Nephron progenitor cell (in vitro differentiated cells): ENCODE results near the gene MAGEB1.

Experiments used
- DNase-seq: peaks from one replicate; pipeline ENCODE4 v3.0.0; 2021
- H3K27ac Mint-ChIP-seq: 2 replicates; pipeline ENCODE4 v1.8.0; 2021; ENCODE audit warnings: mild to moderate bottlenecking, moderate library complexity, mixed read lengths
- H3K27me3 Mint-ChIP-seq: 2 replicates; pipeline ENCODE4 v1.8.0; 2021; ENCODE audit warnings: mild to moderate bottlenecking, low read depth, mixed read lengths; ENCODE audit not compliant: poor library complexity
- H3K36me3 Mint-ChIP-seq: 2 replicates; pipeline ENCODE4 v1.8.0; 2021; ENCODE audit warnings: low read depth, mixed read lengths
- H3K4me1 Mint-ChIP-seq: 2 replicates; pipeline ENCODE4 v1.8.0; 2021; ENCODE audit warnings: mixed read lengths
- H3K4me3 Mint-ChIP-seq: 2 replicates; pipeline ENCODE4 v1.8.0; 2021; ENCODE audit warnings: mild to moderate bottlenecking, moderate library complexity, mixed read lengths
- H3K9me3 Mint-ChIP-seq: 2 replicates; pipeline ENCODE4 v1.8.0; 2021; ENCODE audit warnings: mild to moderate bottlenecking, moderate library complexity, mixed read lengths
- TF ChIP-seq, protein P1 (sequence below): fragments of 200-600 bp; sonication (generic); IDR thresholded peaks from 2 replicates; pipeline ENCODE4 v1.5.0; 2021; ENCODE audit warnings: antibody characterized with exemption

The MAGEB1 gene

GRCh38 chrX:30253257-30253656, 6.3 kb downstream of the MAGEB1 start:
- H3K4me3 Mint-ChIP-seq, result no peak overlapping the region
- no peaks in the 10 kb centered on the region for H3K4me1 Mint-ChIP-seq
- TF ChIP-seq, protein P1, sequence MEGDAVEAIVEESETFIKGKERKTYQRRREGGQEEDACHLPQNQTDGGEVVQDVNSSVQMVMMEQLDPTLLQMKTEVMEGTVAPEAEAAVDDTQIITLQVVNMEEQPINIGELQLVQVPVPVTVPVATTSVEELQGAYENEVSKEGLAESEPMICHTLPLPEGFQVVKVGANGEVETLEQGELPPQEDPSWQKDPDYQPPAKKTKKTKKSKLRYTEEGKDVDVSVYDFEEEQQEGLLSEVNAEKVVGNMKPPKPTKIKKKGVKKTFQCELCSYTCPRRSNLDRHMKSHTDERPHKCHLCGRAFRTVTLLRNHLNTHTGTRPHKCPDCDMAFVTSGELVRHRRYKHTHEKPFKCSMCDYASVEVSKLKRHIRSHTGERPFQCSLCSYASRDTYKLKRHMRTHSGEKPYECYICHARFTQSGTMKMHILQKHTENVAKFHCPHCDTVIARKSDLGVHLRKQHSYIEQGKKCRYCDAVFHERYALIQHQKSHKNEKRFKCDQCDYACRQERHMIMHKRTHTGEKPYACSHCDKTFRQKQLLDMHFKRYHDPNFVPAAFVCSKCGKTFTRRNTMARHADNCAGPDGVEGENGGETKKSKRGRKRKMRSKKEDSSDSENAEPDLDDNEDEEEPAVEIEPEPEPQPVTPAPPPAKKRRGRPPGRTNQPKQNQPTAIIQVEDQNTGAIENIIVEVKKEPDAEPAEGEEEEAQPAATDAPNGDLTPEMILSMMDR, result no peak
- no peaks in the 10 kb centered on the region for H3K36me3 Mint-ChIP-seq
- peaks cover 29% of the 10 kb centered on the region for H3K9me3 Mint-ChIP-seq
- DNase-seq, result no peak
- no peak overlapping the region for H3K27ac Mint-ChIP-seq
- H3K27me3 Mint-ChIP-seq, result peaks cover 10% of the 10 kb centered on the region

DNA sequence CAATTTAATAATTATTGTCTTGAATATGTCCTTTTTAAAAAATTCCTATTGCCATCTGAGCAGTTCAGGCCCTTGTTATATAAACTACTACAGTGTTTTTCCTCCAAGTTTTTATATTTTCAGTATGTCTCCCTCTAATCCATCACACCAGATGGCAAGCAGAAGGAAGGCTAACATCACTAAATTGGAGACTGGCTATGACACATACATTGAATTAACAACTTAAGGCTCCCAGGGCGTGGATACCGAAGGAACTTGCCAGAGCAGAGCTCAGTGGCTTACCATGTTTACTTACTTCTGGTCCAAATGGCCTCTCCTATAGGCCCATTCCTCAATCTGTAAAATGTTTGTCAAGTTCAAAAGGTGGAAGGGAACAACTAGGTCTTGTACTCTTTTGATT, 13.0 kb downstream of the MAGEB1 start:
- no peaks in the 10 kb centered on the region for H3K4me1 Mint-ChIP-seq
- TF ChIP-seq, protein P1, result no peak
- no peak for DNase-seq
- H3K27me3 Mint-ChIP-seq, result no peaks in the 10 kb centered on the region
- no peak overlapping the region for H3K27ac Mint-ChIP-seq
- H3K9me3 Mint-ChIP-seq, result peaks cover 17% of the 10 kb centered on the region
- H3K36me3 Mint-ChIP-seq, result no peaks in the 10 kb centered on the region
- no peak overlapping the region for H3K4me3 Mint-ChIP-seq

DNA sequence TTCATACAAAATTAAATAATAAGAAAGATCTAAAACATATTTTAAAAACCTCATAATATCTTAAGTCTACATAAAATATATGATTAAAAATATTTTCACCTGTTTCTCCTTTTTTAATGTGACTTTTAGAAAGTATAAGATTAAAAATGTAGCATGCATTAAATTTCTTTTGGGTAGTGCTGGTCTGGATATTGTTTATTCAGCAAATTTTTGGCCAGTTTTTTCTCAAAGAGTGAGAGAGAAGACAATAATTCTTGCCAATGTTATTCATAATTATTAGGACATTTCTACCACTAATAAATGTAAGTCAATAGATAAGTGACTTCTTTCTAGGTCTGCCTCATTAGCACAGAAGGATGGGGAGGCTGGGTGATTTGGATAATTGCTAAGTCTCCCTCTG, 14.1 kb downstream of the MAGEB1 start:
- TF ChIP-seq, protein P1, result no peak
- Mint-ChIP-seq H3K27ac (no peak overlapping the region), H3K27me3 (no peaks in the 10 kb centered on the region), H3K4me1 (no peaks in the 10 kb centered on the region), H3K4me3 (no peak overlapping the region), H3K9me3 (peaks cover 8% of the 10 kb centered on the region), H3K36me3 (no peaks in the 10 kb centered on the region)
- DNase-seq, result no peak

- Mint-ChIP-seq H3K36me3 (no peaks in the 10 kb centered on the region), H3K27me3 (no peaks in the 10 kb centered on the region), H3K27ac (no peak overlapping the region), H3K9me3 (no peaks in the 10 kb centered on the region), H3K4me1 (no peaks in the 10 kb centered on the region), H3K4me3 (no peak overlapping the region)
- TF ChIP-seq, protein P1, result no peak
- no peak for DNase-seq
These were observed 15.8 kb downstream of the MAGEB1 start for GRCh38 chrX:30262763-30263162.

DNA sequence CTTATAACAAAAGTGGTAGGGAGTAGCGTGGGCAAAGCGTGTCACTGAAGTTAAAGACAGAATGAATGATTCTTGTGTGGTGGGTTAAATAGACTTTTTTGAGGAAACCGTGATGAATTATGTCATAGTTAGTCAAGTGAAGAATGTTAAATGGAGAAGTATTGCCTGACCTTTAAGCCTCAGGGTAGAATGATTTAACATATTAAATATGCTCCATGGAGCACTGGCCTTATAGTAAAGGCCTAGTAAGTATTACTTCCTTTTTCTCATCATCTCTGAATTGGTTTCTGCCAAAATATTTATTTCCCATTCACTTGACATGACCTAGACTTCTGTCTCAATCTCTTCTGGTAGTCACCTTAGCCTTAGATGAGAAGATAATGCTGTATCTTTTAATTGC, 23.7 kb downstream of the MAGEB1 start:
- H3K27me3 Mint-ChIP-seq, result no peaks in the 10 kb centered on the region

DNA sequence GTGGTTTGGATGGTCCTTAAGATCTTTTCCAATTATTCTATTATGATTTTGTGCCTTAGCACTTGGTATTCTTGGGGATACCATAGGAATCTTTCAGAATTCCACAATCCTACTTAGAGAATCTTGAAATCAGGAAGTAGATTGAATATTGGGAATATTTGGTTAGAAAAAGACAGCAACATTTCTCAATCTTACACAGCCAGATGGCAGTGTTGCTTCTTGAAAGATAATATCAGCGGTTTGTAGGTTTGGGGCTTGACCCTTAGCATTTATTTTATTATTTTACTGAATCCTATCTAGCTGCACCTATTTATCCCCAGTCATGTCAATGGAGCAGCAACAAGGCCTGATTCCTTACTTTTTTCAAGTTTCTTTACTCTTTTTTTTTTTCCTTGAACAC, 28.6 kb downstream of the MAGEB1 start:
- Mint-ChIP-seq H3K4me1 (no peaks in the 10 kb centered on the region), H3K27me3 (no peaks in the 10 kb centered on the region), H3K36me3 (no peaks in the 10 kb centered on the region), H3K27ac (no peak overlapping the region), H3K9me3 (peaks cover 3% of the 10 kb centered on the region), H3K4me3 (no peak overlapping the region)
- DNase-seq, result no peak
- TF ChIP-seq, protein P1, result no peak

More for the DNA sequence above, 23.7 kb downstream of the MAGEB1 start:
- TF ChIP-seq, protein P1, result no peak
- Mint-ChIP-seq H3K4me1 (no peaks in the 10 kb centered on the region), H3K27ac (no peak overlapping the region), H3K9me3 (peaks cover 7% of the 10 kb centered on the region), H3K4me3 (no peak overlapping the region), H3K36me3 (no peaks in the 10 kb centered on the region)
- DNase-seq, result no peak
